T-helper 1 cell treated with Interleukin-12 subunit alpha and Interleukin-12 subunit beta and Interleukin-4 antibody, amounts not matched to agents 30 μg/mL and 1 μg/mL, for 36 hours (primary cell): ENCODE results near the gene JARID2.
A peak's percentile ranks its signal among the peaks of the same experiment; 100 is the strongest.

Experiments
- H3K27ac Mint-ChIP-seq: one replicate; pipeline ENCODE4 v1.8.0; 2021; ENCODE audit warnings: mild to moderate bottlenecking, mixed read lengths
- H3K27me3 Mint-ChIP-seq: one replicate; pipeline ENCODE4 v1.8.0; 2021; ENCODE audit warnings: low read depth, mixed read lengths
- H3K36me3 Mint-ChIP-seq: one replicate; pipeline ENCODE4 v1.8.0; 2021; ENCODE audit warnings: low read depth, mixed read lengths
- H3K4me1 Mint-ChIP-seq: one replicate; pipeline ENCODE4 v1.8.0; 2021; ENCODE audit warnings: low read depth, mixed read lengths
- H3K4me3 Mint-ChIP-seq: one replicate; pipeline ENCODE4 v1.8.0; 2021; ENCODE audit warnings: mild to moderate bottlenecking, moderate library complexity, mixed read lengths
- H3K9me3 Mint-ChIP-seq: one replicate; pipeline ENCODE4 v1.8.0; 2021; ENCODE audit warnings: mixed read lengths

JARID2 gene

DNA sequence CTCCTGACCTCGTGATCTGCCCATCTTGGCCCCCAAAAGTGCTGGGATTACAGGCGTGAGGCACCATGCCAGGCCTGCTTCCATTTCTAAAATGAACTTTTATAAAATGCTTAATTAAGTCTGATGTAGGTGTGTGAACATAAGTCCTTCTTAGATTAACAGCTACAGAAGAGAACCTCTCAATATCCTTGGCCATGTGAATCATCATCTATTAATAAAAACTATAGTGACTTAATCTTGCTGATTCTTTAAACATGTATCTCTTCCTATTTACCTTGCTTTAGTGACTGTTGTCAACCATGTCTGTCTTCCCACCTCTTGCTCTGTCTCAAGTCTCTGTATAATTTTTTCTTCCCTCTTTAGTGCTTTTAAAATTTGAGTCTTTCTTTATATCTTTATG, 127.1 kb downstream of the JARID2 start:
- no peak overlapping the region for H3K27ac Mint-ChIP-seq
- peaks cover 29% of the 10 kb centered on the region for H3K4me1 Mint-ChIP-seq
- H3K9me3 Mint-ChIP-seq = no peaks in the 10 kb centered on the region
- peaks cover 18% of the 10 kb centered on the region for H3K36me3 Mint-ChIP-seq
- H3K4me3 Mint-ChIP-seq = no peak overlapping the region
- H3K27me3 Mint-ChIP-seq = no peaks in the 10 kb centered on the region

DNA sequence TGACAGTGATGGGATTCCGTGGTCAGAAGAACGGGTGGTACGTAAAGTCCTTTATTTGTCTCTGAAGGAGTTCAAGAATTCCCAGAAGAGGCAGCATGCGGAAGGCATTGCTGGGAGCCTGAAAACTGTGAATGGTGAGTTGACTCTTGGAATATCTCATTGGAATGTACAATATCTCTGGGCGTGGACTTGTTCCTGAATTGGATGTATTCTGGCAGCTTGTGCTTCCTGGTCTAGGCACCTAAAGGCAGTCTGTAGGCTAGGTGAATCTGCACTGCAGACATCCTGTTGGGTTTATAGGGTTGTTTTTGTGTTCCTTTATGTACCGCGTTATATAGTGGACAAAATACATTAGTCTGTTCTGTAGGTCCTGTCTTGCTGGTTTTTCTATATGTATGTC, 128.2 kb downstream of the JARID2 start:
- H3K9me3 Mint-ChIP-seq = no peaks in the 10 kb centered on the region
- H3K4me3 Mint-ChIP-seq = no peak overlapping the region
- no peak overlapping the region for H3K27ac Mint-ChIP-seq
- H3K36me3 Mint-ChIP-seq = peaks cover 13% of the 10 kb centered on the region
- H3K4me1 Mint-ChIP-seq = peaks cover 21% of the 10 kb centered on the region
- H3K27me3 Mint-ChIP-seq = no peaks in the 10 kb centered on the region

DNA sequence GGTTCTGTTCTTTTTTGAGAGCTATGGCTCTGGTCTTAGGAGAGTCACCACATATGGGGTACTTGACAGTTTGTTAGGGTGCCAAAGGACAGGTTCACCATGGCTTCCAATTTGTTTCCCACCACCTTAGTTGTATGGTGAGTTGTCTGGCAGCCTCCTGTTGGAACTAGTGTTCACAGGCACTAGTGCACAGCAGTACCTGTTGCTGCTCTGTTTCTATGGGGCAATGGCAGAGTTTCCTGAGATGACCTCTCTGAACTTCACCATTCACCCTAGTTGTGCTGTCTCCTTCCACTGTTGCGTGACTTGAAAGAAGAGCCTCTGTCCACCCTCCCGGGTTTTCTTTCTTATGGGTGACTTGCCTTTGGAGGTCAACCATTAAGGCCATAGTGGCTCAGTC, 129.1 kb downstream of the JARID2 start:
- Mint-ChIP-seq H3K4me3 (no peak overlapping the region), H3K27me3 (no peaks in the 10 kb centered on the region), H3K4me1 (peaks cover 16% of the 10 kb centered on the region), H3K9me3 (no peaks in the 10 kb centered on the region), H3K27ac (no peak overlapping the region), H3K36me3 (peaks cover 11% of the 10 kb centered on the region)

GRCh38 chr6:15375638-15376290, 129.9 kb downstream of the JARID2 start:
- Mint-ChIP-seq H3K27ac (no peak overlapping the region), H3K36me3 (peaks cover 11% of the 10 kb centered on the region), H3K27me3 (no peaks in the 10 kb centered on the region), H3K9me3 (no peaks in the 10 kb centered on the region), H3K4me1 (peaks cover 15% of the 10 kb centered on the region), H3K4me3 (no peak overlapping the region)

DNA sequence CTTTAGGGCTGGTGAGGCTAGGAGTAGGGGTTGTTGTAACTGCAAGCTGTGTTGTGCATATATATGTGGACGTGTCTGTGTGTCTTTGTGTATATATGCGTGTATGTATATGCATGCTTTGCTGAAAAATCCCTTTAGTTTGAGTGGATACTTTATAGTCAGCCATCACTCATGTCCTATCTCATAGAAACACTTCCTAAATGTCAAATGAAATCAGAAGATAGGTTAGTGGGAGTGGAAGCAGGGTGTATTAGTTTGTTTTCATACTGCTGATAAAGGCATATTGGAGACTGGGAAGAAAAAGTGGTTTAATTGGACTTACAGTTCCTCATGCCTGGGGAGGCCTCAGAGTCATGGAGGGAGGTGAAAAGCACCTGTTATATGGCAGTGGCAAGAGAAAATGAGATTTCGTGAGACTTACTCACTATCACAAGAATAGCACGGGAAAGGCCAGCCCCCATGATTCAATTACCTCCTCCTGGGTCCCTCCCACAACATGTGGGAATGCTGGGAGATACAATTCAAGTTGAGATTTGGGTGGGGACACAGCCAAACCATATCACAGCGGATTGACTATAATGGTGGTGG, 131.1 kb downstream of the JARID2 start:
- Mint-ChIP-seq H3K27ac (no peak overlapping the region), H3K9me3 (no peaks in the 10 kb centered on the region), H3K4me3 (no peak overlapping the region), H3K27me3 (no peaks in the 10 kb centered on the region), H3K4me1 (peaks cover 15% of the 10 kb centered on the region), H3K36me3 (peaks cover 11% of the 10 kb centered on the region)

- Mint-ChIP-seq H3K36me3 (peaks cover 11% of the 10 kb centered on the region), H3K4me3 (no peak overlapping the region), H3K27ac (no peak overlapping the region), H3K9me3 (no peaks in the 10 kb centered on the region), H3K27me3 (no peaks in the 10 kb centered on the region), H3K4me1 (peaks cover 17% of the 10 kb centered on the region)
Measured at GRCh38 chr6:15378272-15378671, 132.4 kb downstream of the JARID2 start.

- no peak overlapping the region for H3K4me3 Mint-ChIP-seq
Measured at GRCh38 chr6:15378866-15379265, 133.0 kb downstream of the JARID2 start.

DNA sequence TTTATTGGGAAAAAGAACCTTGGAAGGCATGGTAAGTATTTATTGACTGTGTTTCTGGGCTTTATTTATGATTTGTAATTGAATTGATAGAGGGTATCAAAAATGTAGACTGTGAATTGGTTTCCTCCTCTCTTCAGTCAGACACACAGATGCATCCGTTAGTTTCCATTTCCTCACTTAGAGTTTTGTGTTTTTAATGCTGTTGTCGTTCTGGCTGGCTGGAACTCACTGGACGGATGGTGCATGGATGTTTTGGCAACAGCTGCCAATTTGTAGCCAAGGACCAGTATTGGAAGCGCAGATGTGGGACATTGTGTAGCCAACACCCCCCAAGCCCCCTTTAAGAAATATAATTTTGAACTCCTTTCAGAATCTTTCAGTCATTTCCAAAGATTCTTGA, 134.5 kb downstream of the JARID2 start:
- Mint-ChIP-seq H3K27ac (no peak overlapping the region), H3K9me3 (no peaks in the 10 kb centered on the region), H3K4me3 (no peak overlapping the region), H3K27me3 (no peaks in the 10 kb centered on the region), H3K4me1 (peaks cover 25% of the 10 kb centered on the region), H3K36me3 (peaks cover 9% of the 10 kb centered on the region)

More at GRCh38 chr6:15378866-15379265, 133.0 kb downstream of the JARID2 start:
- H3K27ac Mint-ChIP-seq = no peak overlapping the region
- H3K36me3 Mint-ChIP-seq = peaks cover 11% of the 10 kb centered on the region
- H3K27me3 Mint-ChIP-seq = no peaks in the 10 kb centered on the region
- no peaks in the 10 kb centered on the region for H3K9me3 Mint-ChIP-seq
- peaks cover 19% of the 10 kb centered on the region for H3K4me1 Mint-ChIP-seq

GRCh38 chr6:15382089-15382488, 136.2 kb downstream of the JARID2 start:
- H3K4me1 Mint-ChIP-seq = peaks cover 30% of the 10 kb centered on the region
- H3K27me3 Mint-ChIP-seq = no peaks in the 10 kb centered on the region
- no peak overlapping the region for H3K4me3 Mint-ChIP-seq
- H3K36me3 Mint-ChIP-seq = peaks cover 2% of the 10 kb centered on the region
- no peak overlapping the region for H3K27ac Mint-ChIP-seq
- no peaks in the 10 kb centered on the region for H3K9me3 Mint-ChIP-seq

GRCh38 chr6:15382712-15383111, 136.8 kb downstream of the JARID2 start:
- H3K36me3 Mint-ChIP-seq = no peaks in the 10 kb centered on the region
- H3K4me3 Mint-ChIP-seq = no peak overlapping the region
- no peaks in the 10 kb centered on the region for H3K9me3 Mint-ChIP-seq
- peaks cover 34% of the 10 kb centered on the region for H3K4me1 Mint-ChIP-seq
- no peaks in the 10 kb centered on the region for H3K27me3 Mint-ChIP-seq
- H3K27ac Mint-ChIP-seq = no peak overlapping the region

GRCh38 chr6:15384901-15385300, 139.0 kb downstream of the JARID2 start:
- peaks cover 50% of the 10 kb centered on the region for H3K4me1 Mint-ChIP-seq
- no peaks in the 10 kb centered on the region for H3K36me3 Mint-ChIP-seq
- H3K27me3 Mint-ChIP-seq = no peaks in the 10 kb centered on the region
- H3K4me3 Mint-ChIP-seq = no peak overlapping the region
- H3K27ac Mint-ChIP-seq = no peak overlapping the region
- H3K9me3 Mint-ChIP-seq = no peaks in the 10 kb centered on the region

DNA sequence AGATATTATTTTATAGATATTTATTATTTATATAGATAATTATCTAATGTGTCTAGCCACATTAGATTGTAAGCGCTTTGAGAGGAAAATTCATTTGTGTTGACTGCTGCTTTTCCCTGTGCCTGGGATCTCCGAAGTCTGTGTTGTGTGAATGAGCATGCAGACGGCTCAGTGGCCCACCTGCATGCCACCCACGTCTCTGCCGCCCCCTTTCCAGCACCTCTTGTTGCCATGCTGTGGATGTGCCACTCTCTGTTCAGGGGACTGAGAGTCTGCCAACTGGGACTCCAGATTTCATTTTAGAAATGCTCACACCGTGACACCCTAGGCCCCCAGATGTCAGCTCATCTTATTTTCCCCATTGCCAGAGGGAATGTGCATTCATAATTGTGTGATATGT, 139.7 kb downstream of the JARID2 start:
- no peak overlapping the region for H3K4me3 Mint-ChIP-seq
- H3K27ac Mint-ChIP-seq = no peak overlapping the region
- H3K9me3 Mint-ChIP-seq = no peaks in the 10 kb centered on the region
- H3K27me3 Mint-ChIP-seq = no peaks in the 10 kb centered on the region
- peaks cover 53% of the 10 kb centered on the region for H3K4me1 Mint-ChIP-seq
- no peaks in the 10 kb centered on the region for H3K36me3 Mint-ChIP-seq

- Mint-ChIP-seq H3K27me3 (no peaks in the 10 kb centered on the region), H3K4me3 (no peak overlapping the region), H3K4me1 (peaks cover 56% of the 10 kb centered on the region), H3K27ac (peak overlapping the region; percentile 64), H3K36me3 (no peaks in the 10 kb centered on the region), H3K9me3 (no peaks in the 10 kb centered on the region)
Measured at GRCh38 chr6:15386110-15386755, 140.4 kb downstream of the JARID2 start.

DNA sequence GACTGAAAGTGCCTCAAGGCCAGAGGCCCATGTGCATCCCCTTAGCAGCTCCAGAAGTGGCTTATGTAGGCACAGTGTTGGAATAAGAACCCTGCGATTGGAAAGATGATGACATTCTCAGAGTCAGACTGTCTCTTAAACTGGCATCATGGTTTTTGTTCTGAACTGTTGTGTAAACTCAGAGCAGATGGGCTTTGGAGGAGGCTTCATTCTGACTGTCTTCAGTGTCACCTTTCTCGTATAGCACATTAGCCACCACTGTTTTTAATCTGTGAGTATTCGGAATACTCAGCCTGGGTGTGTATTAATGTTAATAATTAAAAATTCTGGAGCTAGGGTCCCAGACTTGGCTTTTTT, 140.9 kb downstream of the JARID2 start:
- Mint-ChIP-seq H3K4me3 (no peak overlapping the region), H3K27me3 (no peaks in the 10 kb centered on the region), H3K9me3 (no peaks in the 10 kb centered on the region), H3K4me1 (peaks cover 54% of the 10 kb centered on the region), H3K27ac (no peak overlapping the region), H3K36me3 (peaks cover 1% of the 10 kb centered on the region)

- Mint-ChIP-seq H3K27ac (no peak overlapping the region), H3K4me1 (peaks cover 55% of the 10 kb centered on the region), H3K27me3 (no peaks in the 10 kb centered on the region), H3K9me3 (no peaks in the 10 kb centered on the region), H3K4me3 (no peak overlapping the region), H3K36me3 (peaks cover 3% of the 10 kb centered on the region)
Measured at GRCh38 chr6:15387118-15387517, 141.2 kb downstream of the JARID2 start.
